ENCODE measurements around the gene ENDOD1. TPM values are rescaled to one million over a fixed set of nuclear protein-coding genes. Genes with fewer than 3 reads are reported as not detected.

ENDOD1 gene
- total RNA-seq, 1 experiment from 2014 or later = 28.2 TPM

Other genes starting within 250 kb of the ENDOD1 start
- 58.9 TPM for gene CWC15, start 116.3 kb upstream of the ENDOD1 start, total RNA-seq (2021; ENCODE audit: unreplicated experiment)
- 0.87 TPM for gene KDM4D, start 116.1 kb upstream of the ENDOD1 start, total RNA-seq (2021; ENCODE audit: unreplicated experiment)
- gene KDM4E, start 64.6 kb upstream of the ENDOD1 start, total RNA-seq (2021; ENCODE audit: unreplicated experiment) = not detected
- not detected for gene KDM4F, start 40.4 kb upstream of the ENDOD1 start, total RNA-seq (2021; ENCODE audit: unreplicated experiment)
- gene SRSF8, start 22.9 kb upstream of the ENDOD1 start, total RNA-seq (2021; ENCODE audit: unreplicated experiment) = 40.6 TPM
- 1.4 TPM for gene SESN3, start 141.4 kb downstream of the ENDOD1 start, total RNA-seq (2021; ENCODE audit: unreplicated experiment)